Measurements from ENCODE around the gene DHRS4. TPM values are rescaled to one million over a fixed set of nuclear protein-coding genes. Genes with fewer than 3 reads are reported as not detected.
A peak's percentile ranks its signal among the peaks of the same experiment; 100 is the strongest.

The DHRS4 gene
- total and polyA plus RNA-seq, 2 of the 13 experiments (the other 11 are each of a cell fraction or from before 2014, with no cell fraction given): 23.9 to 45.1 TPM

DNA sequence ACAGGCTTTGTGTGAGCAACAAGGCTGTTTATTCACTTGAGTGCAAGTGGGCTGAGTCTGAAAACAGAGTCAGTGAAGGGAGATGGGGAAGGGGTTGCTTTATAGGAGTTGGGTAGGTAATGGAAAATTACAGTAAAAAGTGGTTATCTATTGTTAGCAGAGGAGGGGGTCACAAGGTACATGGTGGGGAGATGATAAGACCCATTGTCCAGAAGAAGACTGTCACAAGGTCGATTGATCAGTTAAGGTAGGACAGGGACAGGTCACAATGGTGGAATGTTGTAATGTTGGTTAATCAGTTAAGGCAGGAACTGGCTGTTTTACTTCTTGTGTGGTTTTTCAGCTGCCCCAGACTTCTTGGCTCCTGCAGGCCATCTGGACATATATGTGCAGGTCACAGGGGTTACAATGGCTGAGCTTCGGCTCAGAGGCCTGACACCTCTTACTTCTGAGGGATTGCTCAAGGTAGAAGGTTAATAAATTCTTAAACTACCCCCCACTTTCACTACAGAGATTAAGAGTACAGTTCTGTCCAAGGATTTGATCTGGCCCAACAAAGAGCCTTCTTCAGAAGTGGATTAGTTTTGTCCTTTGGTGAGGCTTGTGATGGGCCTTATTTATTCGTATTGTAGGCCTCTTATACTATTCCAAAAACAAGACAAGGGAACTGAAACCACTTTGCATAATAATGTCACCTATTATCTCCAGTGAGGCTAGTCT lies 13.8 kb upstream of the DHRS4 start (continued):
- TF ChIP-seq ZNF18 (CRISPR knock-in tag; IDR thresholded peaks at IDR 0.05; ENCODE audit: insufficient replicate concordance) (no peak), ZNF772 (CRISPR knock-in tag; IDR thresholded peaks at IDR 0.05) (no peak), ZNF850 (CRISPR knock-in tag; conservative IDR thresholded peaks at IDR 0.05) (no peak), BCL6 (CRISPR knock-in tag; IDR thresholded peaks at IDR 0.05) (peak; percentile 29; the same call in 1 of the 2 replicates), ZBTB39 (CRISPR knock-in tag; IDR thresholded peaks at IDR 0.05) (no peak), ERF (CRISPR knock-in tag; IDR thresholded peaks at IDR 0.05) (no peak), CENPT (CRISPR knock-in tag; IDR thresholded peaks at IDR 0.05; ENCODE audit: low read depth) (no peak), ZNF138 (CRISPR knock-in tag; IDR thresholded peaks at IDR 0.05; ENCODE audit: low read depth) (no peak), ZNF333 (CRISPR knock-in tag; IDR thresholded peaks at IDR 0.05; ENCODE audit: borderline replicate concordance) (no peak), U2AF2 (IDR thresholded peaks at IDR 0.05; ENCODE audit: low read depth, low read length) (no peak), MTF2 (CRISPR knock-in tag; IDR thresholded peaks at IDR 0.05; ENCODE audit: borderline replicate concordance) (no peak), ZHX2 (IDR thresholded peaks at IDR 0.05; ENCODE audit: low read depth) (no peak), ZHX2 (CRISPR knock-in tag; IDR thresholded peaks at IDR 0.05; ENCODE audit: borderline replicate concordance) (no peak), ZNF383 (CRISPR knock-in tag; IDR thresholded peaks at IDR 0.05; ENCODE audit: borderline replicate concordance) (0 out of 2 replicates have a peak, but pooled peaks have one; percentile 87), TEF (CRISPR knock-in tag; IDR thresholded peaks at IDR 0.05) (no peak), ZNF615 (CRISPR knock-in tag; IDR thresholded peaks at IDR 0.05; ENCODE audit: borderline replicate concordance) (no peak), ZNF792 (CRISPR knock-in tag; IDR thresholded peaks at IDR 0.05) (no peak)
- TF ChIP-seq, protein P1, sequence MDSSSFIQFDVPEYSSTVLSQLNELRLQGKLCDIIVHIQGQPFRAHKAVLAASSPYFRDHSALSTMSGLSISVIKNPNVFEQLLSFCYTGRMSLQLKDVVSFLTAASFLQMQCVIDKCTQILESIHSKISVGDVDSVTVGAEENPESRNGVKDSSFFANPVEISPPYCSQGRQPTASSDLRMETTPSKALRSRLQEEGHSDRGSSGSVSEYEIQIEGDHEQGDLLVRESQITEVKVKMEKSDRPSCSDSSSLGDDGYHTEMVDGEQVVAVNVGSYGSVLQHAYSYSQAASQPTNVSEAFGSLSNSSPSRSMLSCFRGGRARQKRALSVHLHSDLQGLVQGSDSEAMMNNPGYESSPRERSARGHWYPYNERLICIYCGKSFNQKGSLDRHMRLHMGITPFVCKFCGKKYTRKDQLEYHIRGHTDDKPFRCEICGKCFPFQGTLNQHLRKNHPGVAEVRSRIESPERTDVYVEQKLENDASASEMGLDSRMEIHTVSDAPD (CRISPR knock-in tag; IDR thresholded peaks at IDR 0.05): no peak
